ENCODE measurements around the gene PPP4R3B.

DNA sequence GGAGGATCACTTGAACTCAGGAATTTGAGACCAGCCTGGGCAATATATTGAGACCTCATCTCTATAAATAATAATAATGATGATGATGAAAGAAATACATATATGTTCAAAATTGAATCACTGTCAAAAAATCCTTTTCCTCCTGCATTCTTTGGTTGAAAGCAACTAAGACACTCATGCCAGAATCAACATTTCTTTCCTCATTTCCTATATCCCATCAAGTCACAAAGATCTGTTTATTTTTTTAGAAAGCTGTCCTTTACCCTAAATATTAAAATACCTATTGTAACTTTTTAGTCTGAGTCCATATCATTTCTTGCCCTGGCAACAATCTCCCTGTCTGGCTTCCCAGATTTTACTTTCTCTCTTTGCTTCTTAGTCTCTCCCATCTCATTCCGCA lies 31.8 kb upstream of the PPP4R3B start:
- TF ChIP-seq POLR2A (IDR thresholded peaks at IDR 0.05; ENCODE audit: low read length): no peak
- no peak for TF ChIP-seq GATA1 (IDR thresholded peaks at IDR 0.05; ENCODE audit: low read depth, low read length)
